HepG2 (cell line): ENCODE results near the gene SLC26A5. TPM values are rescaled to one million over a fixed set of nuclear protein-coding genes. Genes with fewer than 3 reads are reported as not detected.

Source experiments
- ATAC-seq: fragments of 200-7000 bp; cut with Tn5 transposase; 3 replicates; pipeline ENCODE4 v1.9.1; 2020; ENCODE audit warnings: mild to moderate bottlenecking, moderate library complexity
- BruUV-seq: library from RNA; stranded (reverse); fragments of 400-500 nt; replicated peaks from 2 replicates; lab custom pipeline; 2021; lab: Mats Ljungman, UMichigan
- CTCF ChIA-PET: fragments of 300-600 bp; formaldehyde crosslinking; extraction: SDS; loops from one replicate; lab custom pipeline; 2021; ENCODE audit warnings: low total read pairs, inconsistent platforms, low intra/inter-chr PET ratio; lab: Yijun Ruan, JAX
- POLR2A ChIA-PET: fragments of 350-600 bp; sonication (Branson Sonifier 250); formaldehyde crosslinking; loops from one replicate; lab custom pipeline; 2020; ENCODE audit warnings: antibody characterized with exemption, inconsistent platforms; lab: Yijun Ruan, JAX
- DNase-seq: peaks from one replicate; pipeline ENCODE4 v3.0.0-alpha.2; 2015; ENCODE audit warnings: low spot score
- FAIRE-seq: peaks from 3 replicates; lab custom pipeline; 2011; peaks lifted over from hg19 to GRCh38; lab: Jason Lieb, UNC
- H2AFZ ChIP-seq: one replicate; pipeline ENCODE4 v1.6.1; 2011; ENCODE audit warnings: low read length, inconsistent platforms
- H3K27ac ChIP-seq: fragments of 300-600 bp; 3 replicates; pipeline ENCODE4 v1.8.0; 2011; ENCODE audit warnings: mixed run types, mild to moderate bottlenecking, mixed read lengths, low read length, inconsistent platforms; ENCODE audit not compliant: insufficient read depth; ENCODE audit errors: extremely low read length
- H3K27me3 ChIP-seq, 2 experiments: fragments of 200-600 bp in 1 of 2; 2 replicates in 1 of 2; 3 replicates in 1 of 2; pipeline versions ENCODE4 v1.6.0 to v1.8.0; 2011; ENCODE audit warnings: low read length in 2 of 2, mild to moderate bottlenecking in 2 of 2, moderate library complexity in 2 of 2, inconsistent platforms in 1 of 2; ENCODE audit not compliant: insufficient read depth in 2 of 2, control insufficient read depth in 1 of 2
- H3K36me3 ChIP-seq, 2 experiments: fragments of 200-600 bp in 1 of 2; replicated peaks in 1 of 2; 2 replicates in 1 of 2; 3 replicates in 1 of 2; pipeline versions ENCODE4 v1.5.1 to v1.8.0; 2011; ENCODE audit warnings: low read length in 2 of 2, inconsistent platforms in 1 of 2; ENCODE audit not compliant: insufficient read depth in 2 of 2, control insufficient read depth in 1 of 2
- H3K4me1 ChIP-seq: 2 replicates; pipeline ENCODE4 v1.5.1; 2012; ENCODE audit warnings: low read length, inconsistent platforms; ENCODE audit not compliant: insufficient read depth
- H3K4me2 ChIP-seq: 2 replicates; pipeline ENCODE4 v1.6.0; 2011; ENCODE audit warnings: low read depth, low read length, inconsistent platforms
- H3K4me3 ChIP-seq, 3 experiments: fragments of 200-600 bp in 1 of 3; sonication (generic), shearing (Covaris generic) in 1 of 3; replicated peaks in 1 of 3; 2 replicates each; pipeline ENCODE4 v1.5.1; 2011 to 2016; ENCODE audit warnings: low read length in 3 of 3, inconsistent platforms in 2 of 3, low read depth in 2 of 3, mild to moderate bottlenecking in 2 of 3, control low read depth in 1 of 3, mixed read lengths in 1 of 3; ENCODE audit not compliant: insufficient read depth in 1 of 3
- H3K79me2 ChIP-seq: one replicate; pipeline ENCODE4 v1.6.1; 2011; ENCODE audit warnings: low read length, inconsistent platforms; ENCODE audit not compliant: insufficient read depth
- H3K9ac ChIP-seq: 2 replicates; pipeline ENCODE4 v1.6.0; 2011; ENCODE audit warnings: mild to moderate bottlenecking, low read depth, low read length, inconsistent platforms; ENCODE audit not compliant: insufficient read depth
- H3K9me3 ChIP-seq: 2 replicates; pipeline ENCODE4 v1.5.1; 2012; ENCODE audit warnings: mild to moderate bottlenecking, low read length
- H4K20me1 ChIP-seq: 2 replicates; pipeline ENCODE4 v1.6.0; 2011; ENCODE audit warnings: inconsistent platforms, mild to moderate bottlenecking, low read length, moderate library complexity; ENCODE audit not compliant: insufficient read depth
- ATF2 ChIP-seq: sonication (generic); formaldehyde crosslinking; IDR thresholded peaks from 2 replicates; pipeline ENCODE4 v1.4.0; 2020; ENCODE audit warnings: missing genetic modification reagents
- CENPBD1 ChIP-seq: sonication (generic); formaldehyde crosslinking; IDR thresholded peaks from 2 replicates; pipeline ENCODE4 v1.8.0; 2022; ENCODE audit warnings: missing genetic modification reagents, low read depth, mild to moderate bottlenecking, borderline replicate concordance
- HOXA9 ChIP-seq: sonication (generic); formaldehyde crosslinking; IDR thresholded peaks from 2 replicates; pipeline ENCODE4 v1.8.1; 2022; ENCODE audit warnings: missing genetic modification reagents, mild to moderate bottlenecking, moderate library complexity, borderline replicate concordance
- MIER2 ChIP-seq: IDR thresholded peaks from 2 replicates; pipeline ENCODE4 v1.6.1; 2016; ENCODE audit warnings: missing biosample characterization, missing genetic modification reagents
- RORA ChIP-seq: sonication (generic); formaldehyde crosslinking; IDR thresholded peaks from 2 replicates; pipeline ENCODE4 v1.5.0; 2020; ENCODE audit warnings: mild to moderate bottlenecking, missing genetic modification reagents, moderate library complexity
- RXRA ChIP-seq: sonication (generic); formaldehyde crosslinking; IDR thresholded peaks from 2 replicates; pipeline ENCODE4 v1.5.1; 2020; ENCODE audit warnings: missing genetic modification reagents
- SRSF9 ChIP-seq: fragments of 200-400 bp; formaldehyde crosslinking; IDR thresholded peaks from 2 replicates; pipeline ENCODE4 v1.6.1; 2018; ENCODE audit warnings: borderline replicate concordance, mild to moderate bottlenecking, low read depth, low read length; ENCODE audit not compliant: insufficient read depth, poor library complexity, severe bottlenecking
- WIZ ChIP-seq: sonication (generic); formaldehyde crosslinking; IDR thresholded peaks from 2 replicates; pipeline ENCODE4 v1.5.1; 2020; ENCODE audit warnings: mild to moderate bottlenecking, missing genetic modification reagents
- ZNF12 ChIP-seq: sonication (generic); formaldehyde crosslinking; IDR thresholded peaks from 2 replicates; pipeline ENCODE4 v1.5.0; 2020; ENCODE audit warnings: missing genetic modification reagents
- ZNF121 ChIP-seq: sonication (generic); formaldehyde crosslinking; IDR thresholded peaks from 2 replicates; pipeline ENCODE4 v1.5.0; 2020; ENCODE audit warnings: mild to moderate bottlenecking, missing genetic modification reagents
- ZNF549 ChIP-seq: sonication (generic); formaldehyde crosslinking; IDR thresholded peaks from 2 replicates; pipeline ENCODE4 v1.5.0; 2020; ENCODE audit warnings: missing genetic modification reagents
- WGBS: methylation state at CpG from one replicate; pipeline ENCODE4 v1.1.6; 2017; ENCODE audit warnings: low lambda C conversion rate; 5-methylcytosine and 5-hydroxymethylcytosine counted together
- in situ Hi-C: cut with HindIII; loops from 2 replicates; pipeline ENCODE4 v1.10.0; 2017; ENCODE audit warnings: low pct_unique_long_range_greater_than_20kb; ENCODE audit not compliant: extremely low pct_ligation_motif_present
- intact Hi-C: fragments of 100-400 bp; cut with micrococcal nuclease; formaldehyde crosslinking; loops from one replicate; pipeline ENCODE4 v1.10.0; 2022; ENCODE audit not compliant: unreplicated experiment
- polyA plus RNA-seq, 8 experiments: library from polyadenylated mRNA; depleted of rRNA in 3 of 8; stranded (reverse) in 7 of 8; unstranded in 1 of 8; fragments of >200 nt; fragmentation: Illumina TruSeq in 4 of 8; extraction: Trizol in 4 of 8; gene quantifications; 2 replicates each; pipeline versions ENCODE4 v1.2.1 to v1.2.3, GENCODE V29; 2011 to 2016; ENCODE audit warnings: low read depth in 4 of 8, missing spikeins in 1 of 8, mixed read lengths in 1 of 8; ENCODE audit not compliant: insufficient read depth in 1 of 8
- total RNA-seq, 5 experiments: library from RNA; depleted of rRNA; stranded (reverse); fragments of >200 nt; fragmentation: Illumina TruSeq; extraction: Trizol; gene quantifications; 2 replicates each; pipeline ENCODE4 v1.2.3, GENCODE V29; 2016; ENCODE audit warnings: low read depth in 1 of 5

Gene SLC26A5
- total and polyA plus RNA-seq, 2 of the 13 experiments (the other 11 are each of a cell fraction or from before 2014, with no cell fraction given) = 0.08 to 0.11 TPM

GRCh38 chr7:103349805-103350204, 96.2 kb downstream of the SLC26A5 start:
- no peak for FAIRE-seq
- WGBS = 64% methylated on average over 1 of the region's 1 CpG
- POLR2A ChIA-PET = no interaction called here
- H3K79me2 ChIP-seq = peaks cover 62% of the 10 kb centered on the region
- peak overlapping the region; percentile 88 for H3K4me2 ChIP-seq
- peak overlapping the region in 1 of 3 experiments; percentile 3; a peak in 1 of 6 replicates for H3K4me3 ChIP-seq
- no peak for DNase-seq
- CTCF ChIA-PET = no interaction called here
- in situ Hi-C loops = loop anchor here (10.0 kb wide), 1 partner anchor 55 kb away; no protein-coding TSS in a partner anchor
- no peaks in the 10 kb centered on the region; a peak in 1 of 5 replicates for H3K27me3 ChIP-seq
- no TSS peak for BruUV-seq
- peaks cover 2 to 18% of the 10 kb centered on the region in 2 experiments; a peak in 3 of 5 replicates for H3K36me3 ChIP-seq
- no peak overlapping the region for H2AFZ ChIP-seq
- peaks cover 7% of the 10 kb centered on the region; the same call in 1 of the 2 replicates for H4K20me1 ChIP-seq
- H3K27ac ChIP-seq = no peak overlapping the region
- intact Hi-C loops = no loop called here
- peaks cover 42% of the 10 kb centered on the region for H3K4me1 ChIP-seq
- no peak for ATAC-seq
- TF ChIP-seq ZNF549 (CRISPR knock-in tag) = no peak
- TF ChIP-seq ZNF121 = no peak
- no peak for TF ChIP-seq HOXA9 (CRISPR knock-in tag)
- no peak for TF ChIP-seq WIZ (CRISPR knock-in tag)
- TF ChIP-seq RXRA (CRISPR knock-in tag) = no peak
- TF ChIP-seq SRSF9 = no peak
- no peak for TF ChIP-seq ZNF12 (CRISPR knock-in tag)
- no peak for TF ChIP-seq RORA (CRISPR knock-in tag)
- TF ChIP-seq MIER2 = no peak
- no peak for TF ChIP-seq ATF2 (CRISPR knock-in tag)
- no peak for TF ChIP-seq CENPBD1 (CRISPR knock-in tag)
- TF ChIP-seq, all 625 proteins: peak for 0
- H3K9me3 ChIP-seq = no peaks in the 10 kb centered on the region
- H3K9ac ChIP-seq = no peak overlapping the region; the same call in 1 of the 2 replicates
